ENCODE data around the gene SELENOS. TPM values are rescaled to one million over a fixed set of nuclear protein-coding genes. Genes with fewer than 3 reads are reported as not detected.

The SELENOS gene
- total and polyA plus RNA-seq, 8 donors = 37.4 to 184 (median 74.7) TPM

- peak in 1 of 2 donors; percentile 17 for DNase-seq
- WGBS, 5 donors = 85 to 90% (median 89%) methylated on average over 19 to 26 of the region's 26 CpGs
- no peak overlapping the region for H3K27ac ChIP-seq
- no peaks in the 10 kb centered on the region for H3K9me3 ChIP-seq
- peaks cover 0 to 14% (median 0%) of the 10 kb centered on the region in 3 donors for H3K27me3 ChIP-seq
- no peak overlapping the region for H3K4me3 ChIP-seq
- intact Hi-C loops (cut with DNase I; ENCODE audit: low total_unique reads) = loop anchor here (10.0 kb wide), 1 partner anchor 195 kb away; no protein-coding TSS in a partner anchor
- H3K4me1 ChIP-seq = no peaks in the 10 kb centered on the region
- no peak for TF ChIP-seq POLR2AphosphoS5 (IDR thresholded peaks at IDR 0.05)
- TF ChIP-seq CTCF (IDR thresholded peaks at IDR 0.05) = no peak
- TF ChIP-seq POLR2A (IDR thresholded peaks at IDR 0.05) = no peak
- no peak for TF ChIP-seq EP300 (IDR thresholded peaks at IDR 0.05)
- peaks cover 0 to 32% (median 0%) of the 10 kb centered on the region in 4 donors for H3K36me3 ChIP-seq
Measured at GRCh38 chr15:101309436-101310160, 32.3 kb upstream of the SELENOS start.

DNA sequence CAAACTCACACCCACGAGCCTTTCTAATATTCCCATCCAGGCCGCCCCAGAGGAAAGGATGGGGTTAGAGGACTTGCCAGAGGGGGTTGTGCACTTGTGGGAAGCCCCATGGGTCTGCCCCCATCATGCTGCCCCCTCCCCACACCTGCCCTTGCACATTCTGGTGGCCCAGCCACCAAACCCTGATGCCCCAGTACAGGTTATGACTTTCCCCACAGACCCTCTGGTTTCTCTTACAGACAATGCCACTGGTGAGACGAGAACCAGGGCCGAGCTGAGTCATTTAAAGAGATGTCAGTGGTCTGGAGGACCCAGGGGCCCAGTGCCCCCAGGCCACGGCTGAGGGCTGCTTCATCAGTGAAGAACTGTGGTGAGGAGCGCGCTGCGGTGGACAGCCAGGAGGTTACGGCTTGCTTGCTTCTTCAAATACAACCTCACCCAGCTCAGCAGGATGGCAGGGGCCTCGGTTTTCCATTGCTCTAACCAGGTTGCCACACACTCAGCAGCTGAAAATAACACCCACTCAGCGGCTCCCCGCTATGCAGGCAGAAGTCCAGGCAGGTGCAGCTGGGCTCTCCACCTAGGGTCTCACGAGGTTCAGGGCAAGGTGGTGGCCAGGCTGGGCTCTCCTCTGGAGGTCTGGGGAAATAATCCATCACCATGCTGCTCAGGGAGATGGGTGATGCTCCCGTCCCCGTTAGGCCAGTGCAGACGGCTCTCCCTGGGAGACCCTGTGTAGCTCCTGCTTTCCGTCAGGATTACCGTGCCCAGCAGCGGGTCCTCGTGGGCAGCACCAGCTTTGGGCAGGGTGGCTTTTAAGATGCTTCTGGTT is 31.5 kb upstream of the SELENOS start:
- Histone ChIP-seq H3K27me3 (peaks cover 0 to 14% (median 0%) of the 10 kb centered on the region in 3 donors), H3K27ac (no peak overlapping the region), H3K36me3 (peaks cover 0 to 26% (median 0%) of the 10 kb centered on the region in 4 donors), H3K4me1 (no peaks in the 10 kb centered on the region), H3K9me3 (no peaks in the 10 kb centered on the region), H3K4me3 (no peak overlapping the region)
- peak in 1 of 2 donors; percentile 20 for DNase-seq
- intact Hi-C loops (cut with DNase I; ENCODE audit: low total_unique reads) = loop anchor here (10.0 kb wide), 1 partner anchor 196 kb away; no protein-coding TSS in a partner anchor
- 71 to 91% (median 87%) methylated on average over 12 to 20 of the region's 20 CpGs for WGBS, 5 donors
- TF ChIP-seq POLR2A (IDR thresholded peaks at IDR 0.05) (no peak), EP300 (IDR thresholded peaks at IDR 0.05) (no peak), POLR2AphosphoS5 (IDR thresholded peaks at IDR 0.05) (no peak), CTCF (IDR thresholded peaks at IDR 0.05) (no peak)

DNA sequence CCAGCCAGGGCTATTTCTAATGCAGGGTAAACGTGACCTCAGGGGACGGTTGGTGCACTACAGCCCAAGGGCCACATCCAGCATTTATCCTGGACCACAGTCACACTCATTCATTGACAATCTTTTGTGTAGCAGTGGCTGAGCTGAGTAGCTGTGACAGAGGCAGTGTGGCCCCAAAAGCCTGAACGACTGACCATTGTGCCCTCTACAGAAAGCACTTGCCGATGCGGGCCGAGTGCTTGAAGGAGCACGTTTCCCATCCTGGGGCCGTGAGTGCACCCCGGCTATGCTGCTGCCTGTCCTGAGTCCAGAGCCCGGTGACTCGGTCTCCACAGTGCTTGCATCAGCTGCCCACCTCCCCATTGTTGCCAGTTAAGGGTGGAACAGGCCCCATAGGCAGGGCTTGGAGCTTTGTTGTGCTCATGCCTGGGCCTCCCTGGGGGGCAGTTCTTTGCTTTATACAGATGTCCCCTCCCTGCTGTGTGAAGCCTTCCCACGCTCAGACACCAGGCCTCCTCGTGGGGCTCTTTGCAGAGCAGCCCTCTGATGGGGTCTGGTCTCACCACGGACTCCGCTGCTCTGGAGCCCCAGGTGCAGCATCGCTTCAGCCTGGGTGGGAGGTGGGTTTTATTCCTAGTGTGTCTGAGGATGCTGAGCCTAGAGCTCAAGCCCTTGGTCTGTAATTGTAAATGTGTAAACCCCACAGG is 30.8 kb upstream of the SELENOS start:
- H3K4me1 ChIP-seq = no peaks in the 10 kb centered on the region
- no peak overlapping the region for H3K27ac ChIP-seq
- peaks cover 0 to 18% (median 0%) of the 10 kb centered on the region in 4 donors for H3K36me3 ChIP-seq
- TF ChIP-seq POLR2A (IDR thresholded peaks at IDR 0.05) (no peak), EP300 (IDR thresholded peaks at IDR 0.05) (no peak), POLR2AphosphoS5 (IDR thresholded peaks at IDR 0.05) (no peak), CTCF (IDR thresholded peaks at IDR 0.05) (no peak)
- H3K9me3 ChIP-seq = no peaks in the 10 kb centered on the region
- WGBS, 5 donors = 80 to 95% (median 83%) methylated on average over 9 to 16 of the region's 16 CpGs
- peak in 1 of 2 donors; percentile 17 for DNase-seq
- peaks cover 0 to 14% (median 0%) of the 10 kb centered on the region in 3 donors for H3K27me3 ChIP-seq
- intact Hi-C loops (cut with DNase I; ENCODE audit: low total_unique reads) = loop anchor here (10.0 kb wide), 1 partner anchor 197 kb away; no protein-coding TSS in a partner anchor
- no peak overlapping the region for H3K4me3 ChIP-seq
